ENCODE measurements around the gene SLC44A3.

Gene SLC44A3

GRCh38 chr1:94819238-94819944, 766 bp upstream of the SLC44A3 start:
- no peak for TF ChIP-seq CTCF (IDR thresholded peaks at IDR 0.05; ENCODE audit: control insufficient read depth, extremely low read depth, insufficient read depth)
- H3K4me3 ChIP-seq (ENCODE audit: low read depth, low read length): peak overlapping the region; percentile 69
- no peak for DNase-seq (ENCODE audit: low read depth)

GRCh38 chr1:94820936-94821335, 779 bp downstream of the SLC44A3 start:
- H3K4me3 ChIP-seq (ENCODE audit: low read depth, low read length): peak overlapping the region; percentile 69
- TF ChIP-seq CTCF (IDR thresholded peaks at IDR 0.05; ENCODE audit: control insufficient read depth, extremely low read depth, insufficient read depth): no peak
- DNase-seq (ENCODE audit: low read depth): no peak

- no peak overlapping the region for H3K4me3 ChIP-seq (ENCODE audit: low read depth, low read length)
- no peak for TF ChIP-seq CTCF (IDR thresholded peaks at IDR 0.05; ENCODE audit: control insufficient read depth, extremely low read depth, insufficient read depth)
- no peak for DNase-seq (ENCODE audit: low read depth)
These were observed 1.6 kb downstream of the SLC44A3 start for GRCh38 chr1:94821636-94822305.

DNA sequence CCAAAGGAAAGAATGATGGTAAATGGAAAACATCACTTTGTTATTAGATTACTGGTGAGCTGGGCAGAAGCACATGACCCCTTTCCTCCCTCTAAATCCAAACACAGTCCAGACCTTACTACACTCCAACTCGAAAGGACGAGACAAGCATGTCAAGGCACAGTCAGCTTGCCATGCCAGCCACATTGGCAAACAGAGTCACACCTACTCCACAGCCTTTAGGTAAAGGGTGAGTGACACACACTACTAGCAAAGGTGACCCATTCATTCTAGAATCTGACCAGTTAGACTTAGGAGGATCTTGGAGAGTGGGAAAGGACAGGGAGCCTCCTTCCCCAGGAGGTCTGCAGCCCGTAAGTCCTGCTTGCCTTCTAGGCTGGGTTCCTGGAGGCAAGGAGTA, 3.0 kb downstream of the SLC44A3 start:
- H3K4me3 ChIP-seq (ENCODE audit: low read depth, low read length): no peak overlapping the region
- no peak for TF ChIP-seq CTCF (IDR thresholded peaks at IDR 0.05; ENCODE audit: control insufficient read depth, extremely low read depth, insufficient read depth)
- DNase-seq (ENCODE audit: low read depth): no peak

GRCh38 chr1:94825936-94826335, 5.8 kb downstream of the SLC44A3 start:
- no peak for DNase-seq (ENCODE audit: low read depth)
- no peak for TF ChIP-seq CTCF (IDR thresholded peaks at IDR 0.05; ENCODE audit: control insufficient read depth, extremely low read depth, insufficient read depth)
- no peak overlapping the region for H3K4me3 ChIP-seq (ENCODE audit: low read depth, low read length)

GRCh38 chr1:94827434-94827833, 7.3 kb downstream of the SLC44A3 start:
- no peak for DNase-seq (ENCODE audit: low read depth)
- H3K4me3 ChIP-seq (ENCODE audit: low read depth, low read length): no peak overlapping the region
- no peak for TF ChIP-seq CTCF (IDR thresholded peaks at IDR 0.05; ENCODE audit: control insufficient read depth, extremely low read depth, insufficient read depth)

Data from LNCaP clone FGC (cell line).